NCI-H2171 (cell line): ENCODE results near the gene TRUB2.
"Not testable (repeated sequence)": the region's sequence is repeated elsewhere in the genome, so short reads cannot be mapped to it uniquely, and the experiment has no call there.

Source experiments
- DNase-seq: peaks from one replicate; lab custom pipeline; 2025; lab: John Stamatoyannopoulos, UW

TRUB2 gene

GRCh38 chr9:128340691-128341434 is 18.6 kb upstream of the TRUB2 start:
- no peak for DNase-seq

GRCh38 chr9:128339761-128340690 is 17.8 kb upstream of the TRUB2 start, which contains the start of gene SLC27A4:
Gene SLC27A4 (plus strand): TSS chr9:128340527. CDS start chr9:128343133, 2,606 bp downstream.
- peak; percentile 93 for DNase-seq

GRCh38 chr9:128338852-128339614 is 16.8 kb upstream of the TRUB2 start:
- not testable (repeated sequence) for DNase-seq

- no peak for DNase-seq
Measured at GRCh38 chr9:128337936-128338335, 15.7 kb upstream of the TRUB2 start.

- DNase-seq: no peak
Measured at GRCh38 chr9:128335914-128336313, 13.7 kb upstream of the TRUB2 start.

DNA sequence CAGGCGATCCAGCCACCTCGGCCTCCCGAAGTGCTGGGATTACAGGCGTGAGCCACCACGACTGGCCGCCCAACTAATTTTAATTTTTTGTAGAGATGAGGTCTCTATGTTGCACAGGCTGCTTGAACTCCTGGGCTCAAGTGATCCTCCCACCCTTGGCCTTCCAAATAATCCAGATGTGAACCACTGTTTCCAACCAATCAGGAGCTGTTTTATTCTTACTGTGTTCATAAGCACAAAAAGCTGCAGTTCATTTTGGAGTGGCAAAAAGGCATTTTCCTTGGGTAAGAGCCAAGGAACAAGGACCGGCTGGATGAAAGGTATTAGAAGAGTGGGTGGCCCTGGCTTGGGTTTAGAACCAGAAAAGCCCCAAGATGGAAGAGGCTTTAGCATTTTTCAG is 12.9 kb upstream of the TRUB2 start:
- DNase-seq: no peak

- no peak for DNase-seq
Measured at GRCh38 chr9:128333451-128333869, 11.2 kb upstream of the TRUB2 start.

DNA sequence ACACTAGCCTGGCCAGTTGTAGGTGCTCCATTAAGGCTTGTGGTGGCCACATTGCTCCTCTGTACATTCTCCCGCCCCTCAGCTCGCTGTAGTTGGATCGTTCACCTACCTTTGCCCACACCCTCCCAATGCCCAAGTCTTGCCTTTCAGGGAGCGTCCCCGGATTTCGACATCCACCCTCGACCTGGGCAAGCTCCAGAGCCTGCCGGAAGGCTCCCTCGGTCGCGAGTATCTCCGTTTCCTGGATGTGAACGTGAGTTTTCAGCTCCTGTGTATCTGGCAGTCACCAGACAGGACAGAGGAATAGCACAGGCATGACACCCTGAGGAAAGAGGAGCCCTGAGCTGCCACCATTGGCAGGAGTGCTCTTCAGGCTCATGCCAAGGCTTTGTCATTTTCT is 3.4 kb upstream of the TRUB2 start:
- no peak for DNase-seq

GRCh38 chr9:128324401-128324800 is 2.2 kb upstream of the TRUB2 start:
- DNase-seq: no peak

DNA sequence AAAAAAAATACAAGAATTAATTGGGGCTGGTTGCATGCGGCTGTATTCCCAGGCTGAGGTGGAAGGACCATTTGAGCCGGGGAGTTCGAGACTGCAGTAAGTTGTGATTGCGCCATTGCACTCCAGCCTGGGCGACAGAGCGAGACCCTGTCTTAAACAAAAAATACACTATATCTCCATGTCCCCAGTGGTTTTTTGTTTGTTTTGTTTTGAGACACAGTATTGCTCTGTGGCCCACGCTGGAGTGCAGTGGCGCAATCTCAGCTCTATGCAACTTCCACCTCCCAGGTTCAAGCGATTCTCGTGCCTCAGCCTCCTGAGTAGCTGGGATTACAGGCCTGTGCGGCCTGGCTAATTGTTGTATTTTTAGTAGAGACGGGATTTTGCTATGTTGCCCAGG is 1.5 kb upstream of the TRUB2 start:
- DNase-seq: no peak

DNA sequence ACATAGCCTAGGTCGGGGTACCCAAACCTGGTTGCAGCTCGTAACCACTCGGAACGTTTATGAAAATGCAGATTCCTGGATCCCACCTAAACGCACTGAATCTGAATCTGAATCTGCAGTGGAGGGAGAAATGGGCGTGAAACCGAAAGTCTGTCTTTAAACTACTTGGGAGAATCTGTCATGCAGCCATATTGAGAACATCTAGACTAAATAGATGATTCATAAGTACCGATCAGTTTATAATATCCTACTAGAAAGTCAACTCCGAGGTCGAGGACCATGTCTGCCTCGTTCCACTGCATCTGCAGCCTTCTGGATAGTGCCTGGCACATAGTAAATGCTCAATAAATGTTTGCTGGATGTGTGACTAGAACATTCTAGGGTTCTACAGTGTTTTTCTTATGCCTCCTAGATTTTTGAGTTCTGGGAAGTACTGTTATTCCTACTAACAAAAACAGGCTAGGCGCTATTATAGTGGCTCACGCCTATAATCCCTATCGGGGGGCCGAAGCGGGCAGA is 1.0 kb upstream of the TRUB2 start:
- DNase-seq: no peak

GRCh38 chr9:128321879-128322403 is 306 bp downstream of the TRUB2 start:
- peak; percentile 70 for DNase-seq

DNA sequence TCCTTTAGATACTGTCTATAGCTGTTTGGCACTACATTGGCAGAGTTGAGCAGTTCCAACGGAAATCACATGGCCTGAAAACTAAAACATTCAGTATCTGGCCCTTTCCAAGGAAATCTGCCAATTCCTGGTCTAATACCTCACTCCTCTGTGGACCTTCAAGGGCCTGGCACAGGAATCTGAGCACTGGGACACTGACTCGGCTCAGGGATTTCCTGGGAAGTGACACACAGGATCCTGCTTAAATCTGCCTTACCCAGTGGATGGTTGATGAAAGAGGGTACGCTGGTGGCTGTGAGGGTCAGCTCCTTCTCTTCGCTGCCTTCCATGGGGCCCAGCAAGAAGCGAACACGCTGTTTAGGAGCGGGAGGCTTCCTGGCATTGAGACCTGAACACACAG is 904 bp downstream of the TRUB2 start:
- DNase-seq: no peak

DNA sequence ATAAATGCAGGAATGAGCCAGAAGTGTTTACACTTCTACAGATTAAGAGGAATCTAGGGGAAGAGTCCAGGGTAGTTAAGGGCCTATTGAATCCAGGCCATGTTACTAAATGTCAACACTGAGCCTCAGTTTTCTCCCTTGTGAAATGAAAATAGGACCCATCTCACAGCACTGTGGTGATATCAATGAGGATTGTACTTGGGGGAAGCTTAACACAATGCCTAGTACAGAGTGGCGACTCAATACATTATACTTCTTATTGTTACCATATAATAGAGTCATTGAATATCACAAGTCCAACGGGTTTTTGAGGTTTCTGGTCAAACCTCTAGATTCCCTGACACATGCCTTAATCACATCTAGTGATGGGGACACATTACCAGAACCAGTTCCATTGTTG is 4.6 kb downstream of the TRUB2 start:
- no peak for DNase-seq

DNA sequence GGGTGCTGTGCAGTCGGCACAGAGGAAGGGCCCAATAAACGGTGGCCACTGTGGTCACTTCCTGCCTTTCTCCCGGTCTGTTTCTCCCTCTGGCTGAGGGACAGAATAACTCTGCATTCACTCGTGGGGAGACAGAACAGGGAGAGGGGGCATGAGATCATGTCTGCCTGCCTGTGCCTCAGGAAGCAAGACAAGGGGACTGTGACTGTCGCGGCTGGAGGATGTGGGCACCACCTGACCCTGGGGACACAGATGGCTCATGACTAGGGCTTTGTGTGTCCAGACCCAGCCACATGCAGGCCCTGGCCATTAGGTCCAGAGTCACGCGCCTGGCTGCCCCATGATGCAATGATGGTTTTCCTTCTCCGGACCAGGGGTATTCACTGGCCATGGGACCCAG is 5.8 kb downstream of the TRUB2 start:
- DNase-seq: no peak

- DNase-seq: no peak
Measured at GRCh38 chr9:128314697-128315096, 7.5 kb downstream of the TRUB2 start.

- DNase-seq: no peak
Measured at GRCh38 chr9:128310461-128310860, 11.8 kb downstream of the TRUB2 start.

- DNase-seq: no peak
Measured at GRCh38 chr9:128309551-128309950, 12.7 kb downstream of the TRUB2 start.

DNA sequence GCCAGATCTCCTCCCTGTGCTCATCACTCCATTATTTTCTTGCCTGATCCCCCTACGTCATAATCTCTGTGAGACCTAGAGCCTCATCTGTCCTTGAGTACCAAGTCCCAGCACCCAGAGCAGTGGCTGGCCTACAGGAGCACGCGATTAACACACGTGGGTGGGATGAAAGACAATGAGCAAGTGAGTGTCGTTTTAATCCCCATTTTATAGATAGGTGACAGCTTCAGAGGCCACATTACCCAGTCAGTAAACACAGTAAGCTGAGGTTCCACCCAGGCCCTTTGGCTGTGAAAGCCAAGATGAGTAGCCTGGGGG is 17.3 kb downstream of the TRUB2 start:
- DNase-seq: no peak

DNA sequence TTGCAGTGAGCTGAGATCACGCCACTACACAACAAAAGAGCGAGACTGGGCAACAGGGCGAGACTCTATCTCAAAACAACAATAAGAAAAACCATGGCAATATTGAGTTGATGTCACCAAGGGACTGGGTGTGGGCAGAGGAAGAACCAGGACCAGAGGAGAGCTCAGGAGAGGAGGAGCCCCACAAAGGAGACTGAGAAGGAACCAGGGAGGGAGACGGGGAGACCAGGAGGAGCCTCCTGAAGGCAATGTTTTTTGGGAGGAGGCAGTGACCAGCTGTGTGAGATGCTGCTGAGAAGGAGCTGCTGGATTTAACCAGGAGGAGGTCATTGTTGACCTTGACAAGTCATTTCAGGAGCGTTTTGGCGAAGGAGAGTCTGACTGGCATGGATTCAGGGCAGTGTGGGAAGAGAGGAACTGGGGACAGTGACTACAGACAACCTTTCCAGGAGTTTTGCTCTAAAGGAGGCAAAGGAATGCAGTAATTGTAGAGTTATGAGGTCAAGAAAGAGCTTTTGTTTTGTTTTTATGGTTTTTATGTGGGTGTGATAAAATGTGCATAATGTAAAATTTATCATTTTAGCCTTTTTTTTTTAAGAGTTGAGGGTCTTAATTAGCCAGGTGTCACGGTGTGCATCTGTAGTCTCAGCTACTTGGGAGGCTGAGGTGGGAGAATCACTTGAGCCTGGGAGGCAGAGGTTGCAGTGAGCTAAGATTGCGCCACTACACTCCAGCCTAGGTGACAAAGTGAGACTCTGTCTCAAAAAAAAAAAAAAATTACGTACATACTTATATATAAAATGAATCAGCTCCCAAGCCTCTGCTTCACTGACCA is 17.9 kb downstream of the TRUB2 start:
- no peak for DNase-seq
